GM19193 (cell line): ENCODE measurements around the gene TLE4.

ENCODE experiments used
- POLR2A ChIP-seq: IDR thresholded peaks from 4 replicates; pipeline ENCODE4 v1.6.1; 2011; ENCODE audit not compliant: insufficient read depth, insufficient read length; ENCODE audit errors: extremely low read depth

Gene TLE4

DNA sequence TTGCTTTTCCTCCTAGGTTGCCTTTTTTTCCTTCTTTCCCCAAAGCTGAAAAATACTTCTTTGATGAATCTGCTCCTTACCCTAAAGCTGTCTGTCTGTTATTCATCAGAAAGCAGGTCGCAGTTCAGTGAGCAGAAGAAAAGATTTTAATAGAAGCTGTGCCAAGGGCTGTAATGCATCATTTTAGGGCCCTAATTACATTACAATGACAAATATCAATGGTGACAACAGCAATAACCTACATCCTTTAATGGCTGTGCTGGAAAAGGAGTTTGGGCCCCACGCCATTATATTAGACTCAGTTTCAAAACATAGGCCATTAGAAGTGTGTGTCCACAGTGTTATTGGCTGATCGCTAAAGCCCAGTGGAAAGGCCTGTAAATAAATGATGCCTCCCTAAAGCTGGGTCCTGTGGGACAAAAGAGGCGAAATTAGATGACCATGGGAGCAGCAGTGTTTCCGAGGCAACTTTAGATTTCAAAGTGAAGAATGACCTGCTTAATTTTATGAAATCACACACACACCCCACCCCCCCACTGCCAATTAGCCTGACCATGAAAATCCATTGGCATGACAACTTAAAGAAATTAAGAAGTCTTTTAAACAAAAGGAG, 38.4 kb downstream of the TLE4 start:
- no peak for TF ChIP-seq POLR2A

DNA sequence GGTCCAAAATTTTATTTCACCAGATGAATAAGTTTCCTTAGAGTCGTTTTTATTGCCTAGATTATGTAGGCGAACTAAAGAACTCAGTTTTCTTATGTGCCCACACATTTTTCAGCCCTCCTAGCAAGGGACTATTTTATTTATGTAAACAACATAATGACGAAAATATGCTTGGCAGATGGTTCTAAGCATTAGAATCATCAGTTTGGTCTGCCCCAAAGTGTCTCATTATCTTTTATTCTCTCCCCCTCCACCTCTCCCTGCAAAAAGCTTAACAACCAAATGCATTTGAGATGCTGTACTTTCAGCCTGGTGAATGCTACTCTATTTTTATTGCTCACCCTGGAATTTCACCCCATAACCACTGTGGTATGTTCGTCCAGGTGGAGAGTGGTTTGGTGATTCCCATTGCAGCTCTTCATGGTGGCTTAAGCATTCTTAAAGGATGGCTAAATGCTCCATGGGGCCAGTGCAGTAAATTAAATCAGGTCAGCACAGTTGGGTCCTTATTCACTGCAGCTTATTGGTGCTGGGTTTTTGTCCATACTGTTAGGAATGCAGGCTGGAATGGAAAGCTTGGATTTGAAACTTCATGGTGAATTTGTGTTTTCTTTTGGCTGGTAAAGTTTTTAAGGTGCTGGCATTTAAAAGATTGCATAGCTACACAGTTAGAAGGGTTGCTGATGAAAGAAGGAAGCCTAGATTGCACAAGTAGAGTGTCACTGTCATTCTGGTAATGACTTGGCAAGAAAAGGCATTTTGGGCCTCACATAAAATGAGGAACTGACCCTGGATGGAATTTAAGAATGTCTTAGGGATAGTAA, 39.2 kb downstream of the TLE4 start:
- TF ChIP-seq POLR2A: no peak

DNA sequence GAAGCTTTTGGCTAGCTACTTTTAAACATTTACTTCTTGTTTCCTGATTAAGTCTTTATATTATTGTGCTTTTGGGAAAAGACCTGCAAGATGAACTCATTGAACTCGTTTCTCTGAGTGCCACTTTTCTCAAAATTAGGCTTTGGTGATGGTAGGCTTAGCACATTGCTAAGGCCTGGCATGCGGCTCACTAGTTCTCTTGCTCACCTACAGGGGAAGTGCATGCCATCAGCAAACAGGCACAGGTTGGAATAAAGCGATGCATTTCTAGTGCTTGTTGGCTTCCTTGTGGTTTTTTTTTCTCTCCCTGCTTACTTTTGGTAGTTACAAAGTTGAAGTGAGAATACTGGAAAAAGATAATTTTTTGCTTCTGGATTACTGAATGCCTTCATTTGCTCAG, 41.4 kb downstream of the TLE4 start:
- TF ChIP-seq POLR2A: no peak

DNA sequence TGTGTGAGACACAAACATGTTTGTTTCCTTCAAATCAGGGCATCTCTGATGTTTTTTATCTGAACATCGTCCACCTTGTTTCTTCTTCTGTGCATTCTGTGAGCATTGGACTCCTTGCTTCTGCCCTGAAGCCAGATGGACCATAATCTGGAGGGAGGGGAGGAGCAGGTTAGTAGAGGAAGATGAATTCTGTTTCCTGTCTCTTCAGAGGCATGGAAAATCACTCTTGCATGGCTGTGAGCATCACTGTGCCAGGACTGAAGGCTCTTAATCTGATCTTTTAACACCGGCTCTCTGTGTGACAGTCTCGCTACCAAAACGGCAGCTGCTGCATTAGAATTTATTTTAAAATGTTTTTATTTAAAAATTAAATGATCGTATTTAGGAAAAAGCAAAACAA, 43.3 kb downstream of the TLE4 start:
- no peak for TF ChIP-seq POLR2A

DNA sequence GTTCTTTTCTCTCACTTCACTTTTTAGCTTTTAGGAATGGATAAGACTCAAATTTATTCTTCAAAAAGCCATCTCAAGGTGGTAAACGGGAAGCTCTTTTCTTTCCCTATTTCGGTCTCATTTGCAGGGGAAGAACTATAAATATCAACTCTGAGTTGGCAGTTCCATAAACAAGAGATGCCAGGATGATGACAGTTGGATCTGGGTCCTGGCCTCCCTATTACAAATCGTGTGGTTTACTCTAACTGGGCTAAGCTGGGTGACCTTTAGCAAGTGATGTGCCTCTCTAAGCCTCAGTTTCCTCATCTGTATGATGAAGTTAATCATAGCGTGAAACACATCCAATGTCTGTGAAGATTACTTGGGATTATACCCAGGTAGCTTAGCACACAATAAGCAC, 44.2 kb downstream of the TLE4 start:
- no peak for TF ChIP-seq POLR2A

DNA sequence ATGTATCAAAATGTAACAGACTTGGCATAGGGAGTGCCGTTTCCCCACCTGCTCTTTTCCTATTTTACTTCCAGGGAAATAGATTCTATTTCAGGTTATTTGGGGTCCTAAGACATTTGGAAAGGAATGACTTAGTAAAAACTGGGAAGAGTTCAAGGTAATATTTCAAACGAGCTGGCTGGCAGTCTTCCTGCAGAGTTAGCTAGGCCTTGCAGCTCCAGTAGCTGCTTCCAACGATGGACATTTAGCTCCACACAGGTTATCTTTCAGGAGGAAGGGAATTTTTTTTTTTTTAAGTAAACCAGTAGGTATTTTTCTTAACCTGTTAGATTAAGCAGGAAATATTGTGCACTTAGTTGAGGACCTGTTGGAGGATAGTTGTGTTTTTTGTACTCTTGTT, 45.2 kb downstream of the TLE4 start:
- no peak for TF ChIP-seq POLR2A

DNA sequence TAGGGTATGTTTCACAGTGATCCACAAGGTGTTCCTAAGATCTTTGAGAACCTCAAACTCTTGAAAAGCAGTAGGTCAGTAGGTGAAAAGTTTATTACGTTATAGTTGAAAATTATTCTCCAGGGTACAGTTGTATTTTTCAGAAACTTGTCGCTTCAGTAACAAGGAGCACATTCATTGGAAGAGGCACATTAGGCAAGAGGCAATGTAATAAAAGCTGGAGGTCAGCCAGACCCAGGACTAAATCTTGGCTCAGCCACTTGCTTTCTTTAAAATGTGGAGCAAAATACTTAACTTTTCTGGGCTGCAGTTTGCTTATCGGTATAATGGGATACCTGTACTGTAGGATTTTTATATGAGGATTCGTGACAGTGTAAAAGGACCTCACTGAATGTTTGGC, 45.6 kb downstream of the TLE4 start:
- no peak for TF ChIP-seq POLR2A

DNA sequence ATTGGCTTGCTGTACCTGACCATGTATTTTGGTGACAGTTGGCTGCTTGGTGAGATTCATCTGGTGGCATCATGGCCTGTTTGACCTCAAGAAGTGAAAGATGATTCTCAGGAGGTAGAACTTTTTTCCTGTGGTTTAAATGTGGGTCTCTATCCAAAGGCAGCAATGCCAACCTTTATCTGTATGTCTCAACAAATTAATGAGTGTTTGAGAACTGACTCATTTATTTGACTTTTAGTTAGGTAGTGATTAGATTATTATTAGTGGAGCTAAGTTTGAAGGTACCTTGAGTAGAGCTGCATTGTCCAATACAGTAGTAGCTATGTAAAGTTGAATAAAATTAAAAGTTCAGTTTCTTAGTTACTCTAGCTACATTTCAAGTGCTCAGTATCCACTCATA, 48.2 kb downstream of the TLE4 start:
- no peak for TF ChIP-seq POLR2A

DNA sequence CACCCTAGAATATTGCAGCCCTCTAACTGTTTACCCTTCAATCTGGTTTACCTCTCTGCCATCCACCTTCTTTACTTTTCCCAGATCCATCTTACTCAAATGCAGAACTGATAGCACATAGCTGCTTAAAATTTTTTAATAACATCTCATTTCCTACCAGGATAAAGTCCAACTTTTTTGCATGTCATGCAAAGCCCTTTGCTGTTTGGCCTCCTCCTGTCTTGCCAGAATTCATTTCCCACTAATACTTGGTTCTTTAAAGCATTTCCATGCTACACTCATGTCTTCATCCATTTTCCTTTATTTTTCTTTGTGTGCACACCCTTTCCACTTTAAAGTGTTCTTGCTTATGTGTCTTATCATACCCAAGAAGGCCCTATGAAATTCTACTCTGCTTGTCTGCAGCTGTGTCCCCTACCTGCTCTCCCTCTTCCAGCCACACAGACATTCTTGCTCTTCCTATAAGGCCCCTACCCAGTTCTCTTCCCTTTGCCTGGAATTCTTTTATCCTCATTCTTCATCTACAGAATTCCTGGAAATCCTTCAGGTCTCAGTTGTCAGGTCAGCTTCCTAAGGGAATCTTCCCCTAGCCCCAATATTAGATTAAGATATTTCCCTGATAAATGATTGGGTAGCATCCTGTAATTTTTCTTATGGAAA, 50.3 kb downstream of the TLE4 start:
- no peak for TF ChIP-seq POLR2A

DNA sequence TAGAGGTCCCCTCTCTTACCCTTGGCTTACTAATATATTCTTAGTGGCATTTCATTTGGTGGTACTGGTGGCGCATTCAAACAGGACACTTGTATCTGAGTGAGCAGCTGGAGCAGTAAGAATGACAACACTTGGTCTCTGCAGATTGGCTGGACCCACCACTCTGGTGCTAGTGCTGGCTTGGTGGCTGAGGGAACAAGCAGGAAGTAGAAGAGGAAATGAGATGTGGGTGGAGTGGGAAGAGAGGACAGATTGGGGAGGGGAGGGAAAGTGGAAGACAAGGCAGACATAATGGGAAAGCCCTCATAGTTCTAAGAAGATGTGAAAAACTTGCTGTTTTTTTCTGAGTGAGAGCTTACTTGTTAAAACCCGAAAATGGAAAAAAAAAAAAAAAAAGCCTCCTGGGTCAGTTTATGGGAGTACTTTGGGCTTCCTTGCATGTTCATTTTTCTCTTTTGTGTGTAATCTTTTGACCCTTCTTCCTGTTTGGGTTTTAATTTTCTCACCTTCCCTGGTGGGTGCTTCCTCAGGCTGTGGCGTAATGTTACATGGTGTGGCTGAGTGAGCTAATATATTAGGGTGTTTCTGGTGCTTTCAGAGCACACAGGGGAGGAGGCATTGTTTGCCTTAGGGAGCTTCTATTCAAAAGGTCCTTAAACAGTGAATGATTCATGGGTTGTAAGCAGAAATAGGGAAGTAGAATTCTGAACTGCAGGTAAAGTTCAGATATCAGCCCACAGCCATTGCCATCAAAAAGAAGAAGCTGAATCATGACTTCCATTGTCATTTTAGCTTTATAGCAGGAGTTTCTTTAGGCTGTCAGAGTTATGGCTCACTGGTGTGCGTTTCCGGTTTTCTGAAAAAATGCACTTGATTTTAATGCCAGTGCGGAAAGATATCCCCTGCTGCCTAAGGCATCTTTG, 52.3 kb downstream of the TLE4 start:
- no peak for TF ChIP-seq POLR2A

DNA sequence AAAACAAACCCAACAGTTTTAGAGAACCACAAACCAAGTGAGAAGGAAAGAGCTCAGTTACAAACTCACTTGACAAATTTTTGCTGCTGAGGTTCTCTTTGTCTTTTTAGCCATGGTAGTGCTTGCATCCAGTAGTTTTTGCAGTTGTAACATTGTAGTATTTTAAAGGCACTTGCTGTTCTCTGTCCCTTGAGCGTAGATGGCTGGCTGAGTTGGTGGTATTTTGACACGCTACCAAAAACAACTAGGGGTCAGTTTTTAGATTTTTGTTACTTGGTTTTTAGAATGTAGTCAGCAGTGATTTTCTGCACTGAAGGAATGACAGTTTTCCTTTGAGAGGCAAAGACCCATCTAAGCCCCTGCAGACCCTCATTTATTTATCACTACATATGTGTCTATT, 58.0 kb downstream of the TLE4 start:
- no peak for TF ChIP-seq POLR2A

DNA sequence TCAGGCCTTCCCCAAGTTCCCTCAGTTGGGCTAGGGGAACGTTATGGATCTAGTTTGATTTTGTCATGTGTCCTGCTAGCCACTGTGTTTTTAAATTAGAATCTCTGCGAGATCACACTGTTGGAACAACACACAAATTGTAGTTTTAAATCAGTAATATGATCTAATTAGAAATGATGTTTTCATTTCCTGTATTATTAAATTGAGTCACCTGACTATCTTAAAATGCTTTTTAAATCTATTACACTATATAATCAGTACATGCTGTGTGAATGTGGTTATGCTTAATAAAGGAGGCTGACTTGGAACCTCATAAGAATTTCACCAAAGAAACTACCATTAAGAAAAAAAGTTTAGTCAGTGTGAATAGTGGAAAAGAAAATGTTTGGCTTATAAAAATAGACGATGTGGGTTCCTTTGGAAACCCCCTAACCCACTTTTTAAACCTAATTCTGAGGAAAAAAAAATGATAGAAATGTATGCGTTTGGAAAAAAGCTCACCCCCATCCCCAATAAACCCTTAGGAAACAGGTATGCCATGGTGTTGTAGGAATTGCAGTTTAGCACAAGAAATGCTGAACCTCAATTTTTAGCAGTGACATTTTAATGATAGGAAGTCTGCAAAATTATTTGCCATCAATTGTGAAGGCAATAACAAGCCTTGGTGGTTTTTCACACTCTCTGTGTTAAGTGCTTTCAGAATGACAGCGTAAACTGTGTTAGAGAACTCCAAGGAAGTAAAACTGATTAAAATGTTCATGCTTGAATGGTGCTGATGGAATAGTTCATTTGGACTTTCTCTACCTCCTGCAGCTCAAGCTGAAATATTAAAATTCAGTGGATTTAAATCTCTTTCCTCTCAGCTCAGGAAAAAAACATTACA, 59.0 kb downstream of the TLE4 start:
- TF ChIP-seq POLR2A: no peak

DNA sequence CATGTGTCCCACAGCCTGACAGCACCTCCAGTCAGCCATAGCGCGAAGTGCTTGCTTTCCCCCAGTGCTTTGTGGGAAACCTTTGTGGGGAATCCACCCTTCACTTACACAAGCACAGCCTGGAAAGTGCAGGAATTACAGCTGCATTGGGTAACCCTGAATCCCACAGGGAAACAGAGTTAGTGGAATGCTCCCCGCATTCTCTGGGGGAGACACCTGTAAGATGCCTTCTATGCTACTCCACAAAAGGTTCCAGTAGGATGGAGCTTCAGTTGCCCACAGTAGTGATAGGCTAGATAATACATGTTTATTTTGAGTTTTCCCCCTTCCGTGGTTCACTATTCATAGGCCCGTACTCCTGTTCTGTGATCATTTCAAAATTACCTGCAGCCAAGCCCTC, 60.3 kb downstream of the TLE4 start:
- TF ChIP-seq POLR2A: no peak

DNA sequence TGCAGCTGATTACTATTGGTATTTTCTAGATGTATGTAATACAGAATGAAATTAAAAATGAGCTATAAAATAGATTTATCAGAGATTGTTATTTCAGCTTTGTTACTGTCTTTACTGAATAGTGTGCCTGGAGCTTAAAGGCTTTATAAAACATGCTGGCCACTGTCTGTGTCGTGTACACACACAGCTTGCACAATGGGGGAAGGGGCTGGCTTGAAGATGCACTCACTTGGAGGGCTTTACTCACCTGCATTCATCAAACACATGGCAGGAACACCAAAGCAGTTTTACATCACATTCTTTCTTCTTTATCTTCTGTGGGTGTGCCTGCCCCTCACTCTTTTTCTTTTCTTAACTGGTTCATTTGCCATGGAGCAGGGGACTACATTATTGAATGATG, 60.9 kb downstream of the TLE4 start:
- TF ChIP-seq POLR2A: no peak
